NOMO-1 treated with DMSO at 0.1 percent for 48 hours (cell line): Measurements from ENCODE around the gene OR1L8.

Source experiments
- DNase-seq: peaks from one replicate; lab custom pipeline; 2025; ENCODE audit not compliant: unreplicated experiment; lab: John Stamatoyannopoulos, UW

OR1L8 gene

GRCh38 chr9:122518226-122518625, 65.0 kb downstream of the OR1L8 start:
- no peak for DNase-seq
